Fibroblast of villous mesenchyme (primary cell): Measurements from ENCODE around the gene PLA2G5. TPM values are rescaled to one million over a fixed set of nuclear protein-coding genes. Genes with fewer than 3 reads are reported as not detected.

ENCODE experiments used
- DNase-seq: peaks from one replicate; pipeline ENCODE4 v3.0.0-alpha.2; 2010; ENCODE audit warnings: low read depth
- H3K4me3 ChIP-seq: 2 replicates; pipeline ENCODE4 v1.5.1; 2011; ENCODE audit warnings: low read depth, mild to moderate bottlenecking, low read length
- CTCF ChIP-seq: IDR thresholded peaks from 2 replicates; pipeline ENCODE4 v1.5.1; 2012; ENCODE audit warnings: low read depth, mild to moderate bottlenecking, low read length; ENCODE audit not compliant: insufficient read depth
- total RNA-seq: library from RNA; depleted of rRNA; stranded (reverse); fragments of >200 nt; gene quantifications from 2 replicates; pipeline ENCODE4 v1.2.3, GENCODE V29; 2012

The PLA2G5 gene
- total RNA-seq, 1 donor: not detected

- no peak overlapping the region for H3K4me3 ChIP-seq
- TF ChIP-seq CTCF: no peak
- no peak for DNase-seq
Observed at GRCh38 chr1:20141466-20141865, 71.5 kb downstream of the PLA2G5 start.

Other genes starting within 250 kb of the PLA2G5 start
- 3.5 and 13.4 TPM in 2 replicates for gene OTUD3, start 187.8 kb upstream of the PLA2G5 start, total RNA-seq
- not detected in 2 replicates for gene PLA2G2E, start 146.6 kb upstream of the PLA2G5 start, total RNA-seq
- gene PLA2G2A, start 90.6 kb upstream of the PLA2G5 start, total RNA-seq: not detected in 2 replicates
- gene PLA2G2D, start 49.3 kb downstream of the PLA2G5 start, total RNA-seq: not detected in 2 replicates
- not detected in 2 replicates for gene PLA2G2F, start 69.1 kb downstream of the PLA2G5 start, total RNA-seq
- gene UBXN10, start 115.9 kb downstream of the PLA2G5 start, total RNA-seq: not detected in 2 replicates
- not detected in 2 replicates for gene PLA2G2C, start 116.3 kb downstream of the PLA2G5 start, total RNA-seq
- not detected in 2 replicates for gene VWA5B1, start 220.7 kb downstream of the PLA2G5 start, total RNA-seq